Measurements from ENCODE around the gene SPATA17.

GRCh38 chr1:217889401-217889800, 258.3 kb downstream of the SPATA17 start:
- TF ChIP-seq CTCF (IDR thresholded peaks at IDR 0.05) (peak in 2 of 12 donors; percentile 13 to 15), POLR2A (IDR thresholded peaks at IDR 0.05) (no peak)

All from heart left ventricle (tissue), 13 donors.